Heart right ventricle (tissue), 16 donors: ENCODE data around the gene COX6A2. TPM values are rescaled to one million over a fixed set of nuclear protein-coding genes. Genes with fewer than 3 reads are reported as not detected.
A peak's percentile ranks its signal among the peaks of the same experiment; 100 is the strongest.

ENCODE experiments used
- ATAC-seq, 8 donors: fragments of 200-7000 bp; cut with Tn5 transposase; one replicate each; pipeline ENCODE4 v1.9.1; 2020; ENCODE audit warnings: mild to moderate bottlenecking in 8 of 8, moderate library complexity in 8 of 8, moderate number of reproducible peaks in 1 of 8
- DNase-seq, 2 donors: peaks; one replicate each; pipeline ENCODE4 v3.0.0-alpha.2; 2020
- H3K27ac ChIP-seq, 10 donors: fragments of 200-600 bp; sonication (generic) in 2 of 10; one replicate each; pipeline versions ENCODE4 v1.5.0 to v1.8.0; 2020 to 2022; ENCODE audit warnings: mild to moderate bottlenecking in 3 of 10
- H3K27me3 ChIP-seq, 7 donors: fragments of 200-600 bp; one replicate each; pipeline ENCODE4 v1.8.0; 2021 to 2022; ENCODE audit warnings: mild to moderate bottlenecking in 2 of 7
- H3K36me3 ChIP-seq, 9 donors: fragments of 200-600 bp; sonication (generic) in 1 of 9; one replicate each; pipeline versions ENCODE4 v1.5.0 to v1.8.0; 2020 to 2022; ENCODE audit warnings: mild to moderate bottlenecking in 2 of 9
- H3K4me1 ChIP-seq, 9 donors: fragments of 200-600 bp; sonication (generic) in 1 of 9; one replicate each; pipeline versions ENCODE4 v1.5.0 to v1.8.0; 2020 to 2022; ENCODE audit warnings: mild to moderate bottlenecking in 4 of 9
- H3K4me3 ChIP-seq, 10 donors: fragments of 200-600 bp; sonication (generic) in 2 of 10; one replicate each; pipeline versions ENCODE4 v1.5.0 to v1.8.0; 2020 to 2022; ENCODE audit warnings: mild to moderate bottlenecking in 7 of 10, moderate library complexity in 2 of 10
- H3K9me3 ChIP-seq, 11 donors: fragments of 200-600 bp in 10 of 11; sonication (generic) in 2 of 11; one replicate each; pipeline versions ENCODE4 v1.5.0 to v1.8.0; 2013 to 2022; ENCODE audit warnings: mild to moderate bottlenecking in 2 of 11, control low read depth in 1 of 11, moderate library complexity in 1 of 11
- WGBS, 2 donors: extraction: QIAGEN DNeasy Blood & Tissue Kit; methylation state at CpG; one replicate each; pipeline ENCODE4 v1.1.7; 2013; ENCODE audit warnings: inconsistent platforms in 1 of 2; 5-methylcytosine and 5-hydroxymethylcytosine counted together
- intact Hi-C, 10 donors: fragments of 100-400 bp; cut with DNase I; formaldehyde crosslinking; loops; one replicate each; pipeline versions ENCODE4 v1.11.1 to v1.14.2; 2022
- polyA plus RNA-seq, 2 donors: library from polyadenylated mRNA; stranded (reverse); fragments of 200-250 nt; gene quantifications; one replicate each; pipeline ENCODE4 v1.2.3, GENCODE V29; 2013
- total RNA-seq, 10 donors: library from RNA; stranded (reverse); fragmentation: NEBNext Ultra II Directional in 3 of 10; extraction: Animal tissue kit (Norgen Biotek cat#: 25700) in 3 of 10; gene quantifications; one replicate each; pipeline versions ENCODE4 v1.2.1 to v1.2.4, GENCODE V29; 2021 to 2023
- TF ChIP-seq, protein P1 (sequence below), 9 donors: fragments of 200-600 bp; sonication (generic) in 2 of 9; IDR thresholded peaks; one replicate each; pipeline versions ENCODE4 v1.5.0 to v1.8.0; 2021 to 2022; ENCODE audit warnings: antibody characterized with exemption in 9 of 9, mild to moderate bottlenecking in 5 of 9, moderate library complexity in 1 of 9
- donor health status: Arrhythmogenic right ventricular cardiomyopathy.
- donor health status: ischemic (EF 13 %, LVEDD 7.1; RV severe dilation, severe dysfunction).
- donor health status: healthy with polysubstance abuse.
- donor health status: DM: no; HTN: yes; CAD: no.
- donor health status: DM: no; HTN: no; CAD: no.
- donor health status: ischemic (EF 25% LVEDD 6.9; RV normal size, moderate dysfunction).
- donor health status: ischemic (EF 25% LVEDD 5.7; RV mildly dilated, moderate dysfunction).
- donor health status: healthy.
- donor health status: DM: yes; HTN: yes; CAD: no.
- donor health status: Ischemic cardiomyopathy.
- donor health status: ischemic (EF 35%, LVEDD 5.7; RV mildly dilated, moderate dysfunction).
- donor health status: nonischemic (EF 11% LVEDD 7.7; RV severe dilation, severe dysfunction).
- donor health status: DM: yes; HTN: yes; CAD: no.
- donor health status: PGD.
- donor health status: ischemic (EF 29% LVEDD 5.4; RV normal size, mild dysfunction).
- donor health status: nonischemic (EF 23%, LVEDD 6.1; RV moderate dilation, normal function).

COX6A2 gene
- total and polyA plus RNA-seq, 12 donors, result 615 to 9,450 (median 1,411) TPM

DNA sequence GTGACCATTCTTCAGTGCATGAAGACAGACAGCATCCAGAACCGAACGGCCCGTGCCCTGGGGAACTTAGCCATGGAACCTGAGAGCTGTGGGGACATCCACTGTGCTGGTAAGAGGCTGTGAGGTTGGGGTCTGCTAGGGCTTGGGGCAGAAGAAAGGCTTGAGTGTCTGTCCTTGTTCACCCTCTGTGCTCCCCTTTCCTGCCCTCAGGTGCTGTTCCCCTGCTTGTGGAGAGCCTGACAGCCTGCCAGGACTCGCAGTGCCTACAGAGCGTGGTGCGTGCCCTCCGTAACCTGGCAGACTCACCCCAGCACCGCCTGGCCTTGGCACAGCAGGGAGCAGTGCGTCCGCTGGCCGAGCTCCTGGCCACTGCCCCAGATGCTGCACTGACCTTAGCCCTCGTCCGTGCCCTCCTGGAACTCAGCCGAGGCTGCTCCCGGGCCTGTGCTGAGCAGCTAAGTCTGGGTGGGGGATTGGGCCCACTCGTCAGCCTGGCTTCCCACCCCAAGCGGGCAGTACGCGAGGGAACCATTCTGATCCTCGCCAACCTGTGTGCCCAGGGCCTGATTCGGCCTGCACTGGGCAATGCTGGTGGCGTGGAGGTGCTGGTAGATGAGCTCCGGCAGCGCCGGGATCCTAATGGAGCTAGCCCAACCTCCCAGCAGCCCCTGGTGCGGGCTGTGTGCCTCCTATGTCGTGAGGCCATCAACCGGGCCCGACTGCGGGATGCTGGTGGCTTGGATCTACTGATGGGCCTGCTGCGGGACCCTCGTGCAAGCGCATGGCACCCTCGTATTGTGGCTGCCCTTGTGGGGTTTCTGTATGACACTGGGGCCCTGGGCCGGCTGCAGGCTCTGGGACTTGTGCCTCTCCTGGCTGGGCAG is 34.0 kb upstream of the COX6A2 start:
- H3K9me3 ChIP-seq, result no peaks in the 10 kb centered on the region
- TF ChIP-seq, protein P1, sequence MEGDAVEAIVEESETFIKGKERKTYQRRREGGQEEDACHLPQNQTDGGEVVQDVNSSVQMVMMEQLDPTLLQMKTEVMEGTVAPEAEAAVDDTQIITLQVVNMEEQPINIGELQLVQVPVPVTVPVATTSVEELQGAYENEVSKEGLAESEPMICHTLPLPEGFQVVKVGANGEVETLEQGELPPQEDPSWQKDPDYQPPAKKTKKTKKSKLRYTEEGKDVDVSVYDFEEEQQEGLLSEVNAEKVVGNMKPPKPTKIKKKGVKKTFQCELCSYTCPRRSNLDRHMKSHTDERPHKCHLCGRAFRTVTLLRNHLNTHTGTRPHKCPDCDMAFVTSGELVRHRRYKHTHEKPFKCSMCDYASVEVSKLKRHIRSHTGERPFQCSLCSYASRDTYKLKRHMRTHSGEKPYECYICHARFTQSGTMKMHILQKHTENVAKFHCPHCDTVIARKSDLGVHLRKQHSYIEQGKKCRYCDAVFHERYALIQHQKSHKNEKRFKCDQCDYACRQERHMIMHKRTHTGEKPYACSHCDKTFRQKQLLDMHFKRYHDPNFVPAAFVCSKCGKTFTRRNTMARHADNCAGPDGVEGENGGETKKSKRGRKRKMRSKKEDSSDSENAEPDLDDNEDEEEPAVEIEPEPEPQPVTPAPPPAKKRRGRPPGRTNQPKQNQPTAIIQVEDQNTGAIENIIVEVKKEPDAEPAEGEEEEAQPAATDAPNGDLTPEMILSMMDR (IDR thresholded peaks at IDR 0.05), result no peak
- no peaks in the 10 kb centered on the region for H3K27me3 ChIP-seq
- ATAC-seq (no peak), DNase-seq (no peak)
- peaks cover 0 to 57% (median 28%) of the 10 kb centered on the region in 9 donors for H3K36me3 ChIP-seq
- H3K4me1 ChIP-seq, result peaks cover 3 to 28% (median 22%) of the 10 kb centered on the region in 9 donors
- H3K4me3 ChIP-seq, result no peak overlapping the region
- intact Hi-C loops, result loop anchor here in 3 of 10 donors (5.0 to 10.0 kb wide), 2 partner anchors 40 to 413 kb away; partner anchors contain the start of gene ZNF267 (in 2 of the 3)
- no peak overlapping the region for H3K27ac ChIP-seq
- WGBS, 2 donors, result 93 to 96% methylated on average over 35 of the region's 35 CpGs

DNA sequence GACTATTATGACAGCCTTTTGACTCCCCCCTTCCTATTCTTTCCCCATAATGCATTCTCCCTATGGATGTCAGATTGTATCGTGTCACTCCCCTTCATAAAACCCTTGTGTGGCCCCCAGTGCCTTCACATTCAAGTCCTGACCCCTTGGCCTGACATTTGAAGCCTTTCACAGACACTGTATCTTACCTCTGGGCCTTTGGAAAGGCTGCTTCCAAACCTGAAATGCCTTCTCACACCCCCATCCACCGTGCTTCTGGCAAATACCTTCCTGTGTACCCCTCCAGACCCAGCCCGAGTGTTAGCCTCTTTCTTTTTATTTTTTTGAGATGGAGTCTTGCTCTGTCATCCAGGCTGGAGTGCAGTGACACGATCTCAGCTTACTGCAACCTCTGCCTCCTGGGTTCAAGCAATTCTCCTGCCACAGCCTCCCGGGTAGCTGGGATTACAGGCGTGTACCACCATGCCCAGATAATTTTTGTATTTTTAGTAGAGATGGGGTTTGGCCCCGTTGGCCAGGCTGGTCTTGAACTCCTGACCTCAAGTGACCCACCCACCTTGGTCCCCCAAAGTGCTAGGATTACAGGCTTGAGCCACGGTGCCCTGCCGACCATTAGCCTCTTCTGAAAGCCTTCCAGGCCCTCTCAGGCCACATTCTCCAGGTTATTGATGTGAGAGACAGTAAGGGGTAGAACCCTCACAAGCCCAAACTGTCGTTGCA is 33.2 kb upstream of the COX6A2 start:
- Histone ChIP-seq H3K27ac (no peak overlapping the region), H3K36me3 (peaks cover 0 to 49% (median 23%) of the 10 kb centered on the region in 9 donors), H3K4me3 (no peak overlapping the region), H3K4me1 (peaks cover 9 to 33% (median 30%) of the 10 kb centered on the region in 9 donors), H3K27me3 (no peaks in the 10 kb centered on the region), H3K9me3 (no peaks in the 10 kb centered on the region)
- intact Hi-C loops, result loop anchor here in 3 of 10 donors (5.0 to 10.0 kb wide), 2 partner anchors 41 to 413 kb away; partner anchors contain the start of gene ZNF267 (in 2 of the 3)
- TF ChIP-seq, protein P1 (IDR thresholded peaks at IDR 0.05), result no peak
- 90 to 93% methylated on average over 10 of the region's 10 CpGs for WGBS, 2 donors
- no peak for ATAC-seq
- no peak for DNase-seq

DNA sequence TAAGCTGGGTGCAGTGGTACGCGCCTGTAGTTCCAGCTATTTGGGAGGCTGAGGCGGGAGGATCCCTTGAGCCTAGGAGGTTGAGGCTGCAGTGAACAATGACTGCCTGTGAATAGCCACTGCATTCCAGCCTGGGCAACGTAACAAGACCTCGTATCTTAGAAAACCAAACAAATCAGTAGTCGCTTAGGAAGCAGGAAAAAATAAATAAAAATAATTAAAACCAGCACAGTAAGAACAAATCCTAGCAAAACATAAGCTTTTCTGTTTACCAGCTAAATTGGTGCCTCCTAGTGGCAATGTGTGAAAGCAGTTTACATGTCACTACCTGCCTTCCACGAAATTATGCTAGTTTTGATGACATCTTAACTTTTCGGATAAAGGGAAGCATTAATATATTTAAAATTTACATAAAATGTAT is 32.4 kb upstream of the COX6A2 start:
- Histone ChIP-seq H3K9me3 (no peaks in the 10 kb centered on the region), H3K27ac (peak overlapping the region in 8 of 10 donors; percentile 61 to 100 (median 99)), H3K4me3 (peak overlapping the region in 8 of 10 donors; percentile 21 to 90 (median 75)), H3K4me1 (peaks cover 9 to 41% (median 37%) of the 10 kb centered on the region in 9 donors), H3K36me3 (peaks cover 0 to 42% (median 23%) of the 10 kb centered on the region in 9 donors), H3K27me3 (no peaks in the 10 kb centered on the region)
- 58 to 67% methylated on average over 8 of the region's 8 CpGs for WGBS, 2 donors
- ATAC-seq (no peak), DNase-seq (no peak)
- TF ChIP-seq, protein P1 (IDR thresholded peaks at IDR 0.05), result peak; percentile 21 to 70 (median 57)
- intact Hi-C loops, result loop anchor here in 4 of 10 donors (1.0 to 10.0 kb wide), 3 partner anchors 42 to 414 kb away; partner anchors contain the start of genes ZNF267 (in 2 of the 4) and RUSF1 (in 1 of the 4)
